Progenitor cell of endocrine pancreas (in vitro differentiated cells): Measurements from ENCODE around the gene LRP1B. TPM values are rescaled to one million over a fixed set of nuclear protein-coding genes. Genes with fewer than 3 reads are reported as not detected.

Source experiments
- DNase-seq: peaks from one replicate; pipeline ENCODE4 v3.0.0; 2021; ENCODE audit warnings: low spot score; ENCODE audit not compliant: unreplicated experiment
- H3K27ac Mint-ChIP-seq: 2 replicates; pipeline ENCODE4 v1.8.0; 2021; ENCODE audit warnings: mild to moderate bottlenecking, moderate library complexity, mixed read lengths
- H3K27me3 Mint-ChIP-seq: 2 replicates; pipeline ENCODE4 v1.8.0; 2021; ENCODE audit warnings: mixed read lengths
- H3K36me3 Mint-ChIP-seq: 2 replicates; pipeline ENCODE4 v1.8.0; 2022; ENCODE audit warnings: mixed read lengths; ENCODE audit not compliant: insufficient read depth
- H3K4me1 Mint-ChIP-seq: 2 replicates; pipeline ENCODE4 v1.8.0; 2021; ENCODE audit warnings: low read depth, mixed read lengths
- H3K4me3 Mint-ChIP-seq: 2 replicates; pipeline ENCODE4 v1.8.0; 2021; ENCODE audit warnings: low read depth, mild to moderate bottlenecking, moderate library complexity, mixed read lengths
- H3K9me3 Mint-ChIP-seq: 2 replicates; pipeline ENCODE4 v1.8.0; 2021; ENCODE audit warnings: low read depth, mixed read lengths
- CTCF ChIP-seq: fragments of 200-600 bp; sonication (generic); IDR thresholded peaks from one replicate; pipeline ENCODE4 v1.5.0; 2021; ENCODE audit warnings: antibody characterized with exemption, mild to moderate bottlenecking; ENCODE audit not compliant: unreplicated experiment
- total RNA-seq: library from RNA; stranded (reverse); gene quantifications from 2 replicates; pipeline ENCODE4 v1.2.1, GENCODE V29; 2021

The LRP1B gene
- total RNA-seq, 1 donor from 2014 or later: 0.57 TPM

- Mint-ChIP-seq H3K9me3 (no peaks in the 10 kb centered on the region), H3K4me1 (peaks cover 6% of the 10 kb centered on the region), H3K4me3 (no peak overlapping the region), H3K36me3 (no peaks in the 10 kb centered on the region), H3K27ac (no peak overlapping the region), H3K27me3 (no peaks in the 10 kb centered on the region)
- no peak for DNase-seq
- TF ChIP-seq CTCF: peak; percentile 21
These were observed 1021.2 kb downstream of the LRP1B start for GRCh38 chr2:141109633-141110032.

- Mint-ChIP-seq H3K27ac (no peak overlapping the region), H3K36me3 (no peaks in the 10 kb centered on the region), H3K4me3 (no peak overlapping the region), H3K27me3 (no peaks in the 10 kb centered on the region), H3K9me3 (no peaks in the 10 kb centered on the region), H3K4me1 (peaks cover 6% of the 10 kb centered on the region)
- TF ChIP-seq CTCF: no peak
- no peak for DNase-seq
These were observed 1025.1 kb downstream of the LRP1B start for GRCh38 chr2:141105763-141106162.

DNA sequence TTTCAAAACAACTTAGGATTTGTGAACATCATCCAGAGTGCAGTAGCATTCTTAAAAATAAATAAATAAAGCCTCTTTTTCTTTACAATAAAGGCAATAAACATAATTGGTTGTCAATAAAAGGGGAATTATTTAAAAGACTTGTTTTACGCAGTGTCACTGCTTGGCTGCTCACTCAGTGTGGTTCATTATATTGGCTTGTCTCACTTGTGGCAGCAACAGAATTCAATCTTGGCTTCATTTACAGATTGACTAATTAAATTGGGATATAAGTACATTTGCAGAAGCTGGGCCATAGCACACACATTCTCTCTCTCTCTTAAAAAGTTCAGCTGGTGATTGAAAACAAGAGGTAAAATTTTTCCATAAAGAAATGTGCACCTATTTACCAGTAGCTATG is 1027.6 kb downstream of the LRP1B start:
- H3K27me3 Mint-ChIP-seq: no peaks in the 10 kb centered on the region
- H3K4me3 Mint-ChIP-seq: no peak overlapping the region
- no peak for DNase-seq
- H3K36me3 Mint-ChIP-seq: no peaks in the 10 kb centered on the region
- peaks cover 6% of the 10 kb centered on the region for H3K4me1 Mint-ChIP-seq
- H3K9me3 Mint-ChIP-seq: no peaks in the 10 kb centered on the region
- no peak overlapping the region for H3K27ac Mint-ChIP-seq
- TF ChIP-seq CTCF: no peak

DNA sequence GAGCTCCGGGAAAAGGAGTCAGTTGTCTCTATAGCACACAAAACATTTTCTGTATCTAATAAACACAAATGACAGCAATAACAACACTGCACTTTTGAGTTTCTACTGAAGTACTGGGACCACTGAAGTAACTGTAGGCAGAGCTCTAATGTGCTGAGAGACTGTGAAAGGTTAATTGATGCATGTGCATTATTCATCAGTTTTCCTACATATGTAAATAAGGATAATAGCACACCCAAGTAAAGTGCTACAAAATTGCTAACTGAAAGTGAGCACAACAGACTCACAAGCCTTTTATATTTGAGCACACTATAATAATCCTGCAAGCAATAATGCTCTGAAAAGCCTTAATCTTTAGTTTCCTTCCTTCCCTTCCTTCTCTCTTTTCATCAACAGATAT is 1051.6 kb downstream of the LRP1B start:
- no peaks in the 10 kb centered on the region for H3K36me3 Mint-ChIP-seq
- DNase-seq: no peak
- no peak overlapping the region for H3K4me3 Mint-ChIP-seq
- H3K4me1 Mint-ChIP-seq: peaks cover 3% of the 10 kb centered on the region
- no peaks in the 10 kb centered on the region for H3K27me3 Mint-ChIP-seq
- H3K9me3 Mint-ChIP-seq: no peaks in the 10 kb centered on the region
- TF ChIP-seq CTCF: no peak
- H3K27ac Mint-ChIP-seq: no peak overlapping the region

- H3K4me1 Mint-ChIP-seq: peaks cover 3% of the 10 kb centered on the region
- H3K27ac Mint-ChIP-seq: no peak overlapping the region
- DNase-seq: no peak
- no peaks in the 10 kb centered on the region for H3K9me3 Mint-ChIP-seq
- no peaks in the 10 kb centered on the region for H3K36me3 Mint-ChIP-seq
- no peak overlapping the region for H3K4me3 Mint-ChIP-seq
- no peak for TF ChIP-seq CTCF
- H3K27me3 Mint-ChIP-seq: no peaks in the 10 kb centered on the region
These were observed 1055.1 kb downstream of the LRP1B start for GRCh38 chr2:141075753-141076152.
